Fibroblast of the conjunctiva (primary cell): Measurements from ENCODE around the gene JARID2.
A peak's percentile ranks its signal among the peaks of the same experiment; 100 is the strongest.
"Not testable (repeated sequence)": the region's sequence is repeated elsewhere in the genome, so short reads cannot be mapped to it uniquely, and the experiment has no call there.

ENCODE experiments used
- DNase-seq: peaks from one replicate; pipeline ENCODE4 v3.0.0-alpha.2; 2010; ENCODE audit warnings: low read depth

The JARID2 gene

DNA sequence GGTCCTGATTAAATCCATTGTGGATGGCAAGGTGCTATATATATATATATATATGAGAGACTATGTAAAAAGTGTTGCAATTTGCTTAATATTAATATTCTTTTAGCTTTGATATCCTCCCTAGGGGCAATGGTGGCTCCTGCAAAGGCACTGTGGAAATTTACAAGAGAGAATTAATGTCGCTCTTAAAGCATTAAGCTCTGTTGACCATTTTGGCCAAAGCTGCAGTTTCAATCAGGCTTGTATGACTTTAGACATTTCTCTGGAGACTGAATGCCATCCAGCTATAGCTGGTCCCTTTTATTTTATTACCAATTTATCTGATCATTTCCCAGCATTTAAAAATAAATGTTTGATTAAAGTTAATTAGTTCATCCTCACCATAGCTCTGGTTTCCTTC is 155.3 kb downstream of the JARID2 start:
- DNase-seq, result no peak

DNA sequence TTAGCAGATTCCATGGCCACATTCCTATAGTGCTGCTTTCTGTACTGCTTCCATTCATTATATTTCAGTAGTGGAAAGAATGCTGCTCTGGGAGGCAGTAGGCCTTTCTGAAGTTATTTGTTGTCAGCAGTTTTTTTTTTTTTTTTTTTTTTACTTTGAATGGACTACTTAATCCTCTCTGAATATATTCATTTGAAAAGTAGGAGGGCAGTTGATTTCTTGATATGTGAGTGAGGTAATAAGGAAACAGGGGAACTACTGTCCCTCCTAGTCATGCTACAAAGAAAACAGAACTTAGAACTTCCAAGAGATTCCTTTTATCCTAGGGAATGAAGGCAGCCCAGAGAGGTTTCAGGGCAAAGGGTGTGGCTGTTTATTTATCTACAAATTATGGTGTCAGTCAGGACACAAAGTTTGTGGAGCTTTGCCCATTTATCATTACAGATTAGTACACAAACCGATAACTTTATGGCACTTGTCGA is 155.9 kb downstream of the JARID2 start:
- no peak for DNase-seq

- DNase-seq, result no peak
Observed at GRCh38 chr6:15402406-15403045, 156.7 kb downstream of the JARID2 start.

DNA sequence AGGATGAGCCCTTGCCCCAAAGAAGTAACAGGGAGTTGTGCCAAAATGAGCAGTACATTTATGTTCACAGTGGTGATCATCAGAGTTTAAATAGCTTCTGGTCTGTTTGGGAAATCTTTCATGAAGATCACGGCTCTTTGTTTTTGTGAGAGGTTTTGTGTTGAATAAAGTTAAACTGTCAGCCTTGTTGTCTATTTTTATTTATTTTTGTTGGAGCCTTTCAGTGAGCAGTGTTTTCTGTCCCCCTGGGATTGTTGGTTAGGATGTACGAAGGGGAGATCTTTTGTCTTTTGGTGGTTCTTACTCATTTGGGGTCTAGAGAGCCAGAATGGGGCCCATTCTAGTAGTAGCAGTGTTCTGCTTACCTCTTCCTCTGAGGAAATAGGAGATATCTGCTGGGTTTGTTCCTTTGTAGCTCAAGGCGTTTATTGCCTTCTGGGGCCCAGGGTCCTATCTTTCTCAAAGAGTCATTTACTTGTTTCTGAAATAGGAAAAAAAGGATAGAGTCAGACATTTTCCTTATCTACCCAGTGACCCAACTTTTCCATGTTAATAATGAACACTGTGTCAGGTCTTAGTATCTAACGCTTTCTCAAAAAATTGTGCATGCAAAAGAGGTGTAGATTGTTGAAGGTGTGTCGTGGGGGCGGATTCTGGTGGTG is 157.4 kb downstream of the JARID2 start:
- DNase-seq, result no peak

GRCh38 chr6:15404685-15404980 is 158.8 kb downstream of the JARID2 start:
- DNase-seq, result no peak

DNA sequence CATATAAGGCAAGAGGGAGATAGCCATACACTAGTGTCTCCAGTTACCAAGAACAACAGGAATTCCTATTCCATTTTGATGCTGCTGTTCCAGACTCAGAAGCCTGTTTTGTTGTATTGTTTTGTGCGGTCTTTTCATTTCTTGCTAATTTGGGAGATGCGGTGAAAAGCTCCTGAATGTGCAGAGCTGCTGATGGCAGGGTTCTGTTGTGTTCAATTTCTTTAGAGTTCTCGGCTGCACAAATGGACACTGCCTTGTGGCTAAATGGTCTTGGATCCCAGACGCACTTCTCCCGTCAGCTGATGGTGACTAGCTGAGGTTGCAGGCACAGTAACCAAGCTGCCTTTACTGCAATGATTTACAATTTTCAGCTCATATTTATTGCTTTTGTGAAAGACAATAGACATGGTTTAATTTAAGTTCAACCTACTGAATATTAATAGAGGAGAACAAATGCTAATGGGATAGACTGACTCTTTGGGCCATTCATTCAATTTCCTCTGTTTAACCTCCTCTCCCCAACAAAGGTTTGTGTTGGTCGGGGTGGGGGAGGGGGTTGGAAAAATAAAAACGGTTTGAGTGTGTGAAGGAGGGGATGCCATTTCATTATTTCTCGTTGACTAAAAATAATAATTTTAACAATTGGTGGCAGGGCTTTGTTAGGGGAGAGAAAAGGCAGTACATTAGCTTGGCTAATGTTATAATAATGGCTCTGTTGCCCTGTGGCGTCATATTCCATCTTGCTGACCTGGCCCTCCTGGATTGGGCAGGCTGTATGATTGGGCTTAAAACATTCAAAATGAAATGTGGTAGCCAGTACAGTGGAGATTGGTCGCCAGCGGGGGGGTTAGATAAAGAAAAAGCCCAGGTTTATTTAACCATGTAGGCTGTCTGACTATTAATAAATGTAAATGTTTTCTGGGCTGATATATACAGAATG is 159.5 kb downstream of the JARID2 start:
- no peak for DNase-seq

- DNase-seq, result no peak
Observed at GRCh38 chr6:15406452-15406851, 160.6 kb downstream of the JARID2 start.

GRCh38 chr6:15408008-15408407 is 162.1 kb downstream of the JARID2 start:
- no peak for DNase-seq

GRCh38 chr6:15408758-15409157 is 162.9 kb downstream of the JARID2 start:
- DNase-seq, result no peak

DNA sequence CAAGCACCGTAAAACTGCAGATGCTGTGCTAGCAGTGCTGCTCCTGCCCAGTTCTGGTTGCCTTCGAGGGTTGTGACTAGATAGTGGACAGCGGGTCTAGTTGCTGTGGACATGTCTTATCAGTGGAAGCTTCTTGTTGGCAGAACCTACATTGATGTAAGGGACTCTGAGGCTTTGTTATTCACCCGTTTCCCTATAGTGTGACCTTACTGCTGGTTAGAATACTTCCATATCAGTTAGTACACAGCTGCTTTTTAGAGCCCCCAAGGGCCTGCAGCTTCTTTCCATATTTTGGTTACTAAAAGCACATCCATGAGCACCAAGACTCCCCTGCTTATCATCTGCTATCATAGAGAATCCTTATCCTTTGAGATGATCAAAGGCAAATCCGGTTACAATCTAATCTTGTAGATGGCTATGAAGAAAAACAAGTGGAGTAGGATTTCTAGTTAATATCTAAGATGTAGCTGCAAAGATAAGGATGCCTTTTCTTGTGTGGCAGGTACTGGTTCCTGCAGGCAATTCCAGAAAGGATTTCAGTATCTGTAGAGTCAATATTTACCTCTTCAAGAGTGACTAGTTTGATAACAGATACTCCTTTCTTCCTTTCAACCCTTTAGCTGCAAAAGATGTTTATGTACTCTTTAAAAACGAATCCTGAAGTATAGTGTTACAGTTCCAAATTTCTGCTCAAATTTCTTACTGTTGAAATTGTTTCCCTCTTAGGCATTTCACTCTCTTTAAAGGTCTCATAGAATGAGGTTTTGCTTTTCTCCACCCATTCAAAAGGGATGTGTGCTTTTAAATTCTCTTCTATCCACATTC is 163.6 kb downstream of the JARID2 start:
- no peak for DNase-seq

DNA sequence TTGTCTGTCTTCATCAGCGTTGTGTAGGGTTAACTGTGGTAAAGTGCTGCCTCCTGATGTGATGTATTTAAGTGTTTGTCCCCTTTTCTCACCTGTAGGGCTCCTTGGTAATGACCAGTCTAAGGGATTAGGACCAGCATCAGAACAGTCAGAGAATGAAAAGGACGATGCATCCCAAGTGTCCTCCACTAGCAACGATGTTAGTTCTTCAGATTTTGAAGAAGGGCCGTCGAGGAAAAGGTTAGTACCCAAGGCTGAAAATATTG is 164.2 kb downstream of the JARID2 start:
- DNase-seq, result no peak

DNA sequence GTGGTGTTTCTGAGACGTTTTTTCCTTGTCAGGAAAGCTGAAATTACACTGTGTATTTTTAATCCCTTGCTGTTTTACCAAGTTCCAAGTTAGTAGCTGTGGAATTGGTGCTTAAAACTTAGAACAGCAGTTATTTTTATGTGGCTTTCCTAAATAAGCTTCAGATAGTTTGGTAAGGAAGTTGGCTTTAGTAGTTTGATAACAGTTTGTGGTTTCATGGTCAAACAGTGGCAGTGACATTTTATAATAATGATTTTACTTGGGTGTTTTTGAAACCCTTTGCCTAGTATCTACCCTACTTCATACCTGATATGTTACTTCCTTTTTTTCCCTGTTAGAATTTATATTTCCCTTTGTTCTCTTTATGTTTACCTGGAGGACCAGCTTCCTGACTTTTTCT is 164.9 kb downstream of the JARID2 start:
- no peak for DNase-seq

GRCh38 chr6:15411766-15412165 is 165.9 kb downstream of the JARID2 start:
- no peak for DNase-seq

DNA sequence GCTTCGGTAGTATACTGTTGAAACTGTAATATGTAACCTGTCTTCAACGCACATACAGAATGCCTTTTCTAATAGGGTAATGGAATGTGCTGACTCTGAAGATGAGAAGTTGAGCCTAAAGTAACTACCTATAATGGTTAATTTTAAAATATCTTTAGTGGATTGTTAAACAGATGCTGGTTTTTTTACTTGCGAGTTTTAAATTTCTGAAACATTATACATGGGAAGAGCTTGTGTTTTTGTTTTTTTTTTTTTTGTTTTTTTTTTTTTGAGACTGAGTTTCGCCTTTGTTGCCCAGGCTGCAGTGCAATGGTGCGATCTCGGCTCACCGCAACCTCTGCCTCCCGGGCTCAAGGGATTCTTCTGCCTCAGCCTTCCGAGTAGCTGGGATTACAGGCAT is 166.9 kb downstream of the JARID2 start:
- DNase-seq, result no peak

DNA sequence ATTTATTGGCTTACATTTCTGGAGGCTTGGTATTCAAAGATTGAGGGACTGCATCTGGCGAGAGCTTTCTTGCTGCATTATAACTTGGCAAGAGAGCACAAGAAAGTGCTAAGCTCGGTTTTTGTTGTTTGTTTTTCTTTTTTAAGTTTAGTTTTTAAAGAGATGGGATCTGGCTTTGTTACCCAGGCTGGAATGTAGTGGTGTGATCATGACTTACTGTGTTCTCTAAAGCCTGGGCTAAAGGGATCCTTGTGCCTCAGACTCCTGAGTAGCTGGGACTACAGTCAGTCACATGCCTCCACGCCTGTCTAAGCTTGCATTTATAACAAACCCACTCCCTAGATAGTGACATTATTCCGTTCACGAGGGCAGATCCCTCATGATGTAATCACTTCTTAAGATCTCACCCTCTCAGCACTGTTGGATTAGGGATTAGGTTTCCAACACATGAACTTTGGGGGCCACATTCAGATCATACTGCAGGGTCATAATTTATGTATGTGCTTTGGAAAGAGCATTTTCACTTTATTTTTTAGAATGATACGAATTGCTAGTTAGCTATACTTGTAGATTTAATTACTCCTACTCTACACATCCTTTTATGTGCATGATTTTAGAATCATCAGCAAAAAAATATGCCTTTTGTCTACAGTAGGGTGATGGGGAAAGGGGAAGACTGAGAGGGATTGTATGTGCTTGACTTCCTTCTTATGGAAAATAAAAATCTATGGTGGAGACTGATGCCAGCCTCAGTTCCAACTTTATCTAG is 167.8 kb downstream of the JARID2 start:
- DNase-seq, result peak; percentile 43

DNA sequence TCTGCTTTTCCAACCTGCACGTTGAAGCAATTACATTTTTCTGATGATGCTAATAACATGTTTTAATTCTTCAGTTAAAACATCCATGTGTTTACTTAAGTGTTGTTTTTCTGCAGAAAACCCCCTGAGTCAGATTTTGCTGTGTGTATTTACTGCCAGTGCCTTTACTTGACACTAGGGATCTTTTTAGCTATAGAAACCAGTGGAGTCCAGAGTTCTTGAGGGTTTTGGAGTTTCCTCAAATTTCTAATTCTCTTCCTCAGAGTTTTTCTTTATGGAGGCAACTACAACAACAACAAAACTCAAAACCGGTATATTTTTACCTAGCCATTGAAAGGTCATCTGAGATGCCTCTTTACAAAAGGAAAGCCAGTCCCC is 168.4 kb downstream of the JARID2 start:
- no peak for DNase-seq

DNA sequence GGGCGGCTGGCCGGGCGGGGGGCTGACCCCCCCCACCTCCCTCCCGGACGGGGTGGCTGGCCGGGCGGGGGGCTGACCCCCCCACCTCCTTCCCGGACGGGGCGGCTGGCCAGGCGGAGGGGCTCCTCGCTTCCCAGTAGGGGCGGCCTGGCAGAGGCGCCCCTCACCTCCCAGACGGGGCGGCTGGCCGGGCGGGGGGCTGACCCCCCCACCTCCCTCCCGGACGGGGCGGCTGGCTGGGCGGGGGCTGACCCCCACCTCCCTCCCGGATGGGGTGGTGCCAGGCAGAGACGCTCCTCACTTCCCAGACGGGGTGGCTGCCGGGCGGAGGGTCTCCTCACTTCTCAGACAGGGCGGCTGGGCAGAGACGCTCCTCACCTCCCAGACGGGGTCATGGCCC is 169.8 kb downstream of the JARID2 start:
- not testable (repeated sequence) for DNase-seq

GRCh38 chr6:15416932-15417509 is 171.2 kb downstream of the JARID2 start:
- no peak for DNase-seq

DNA sequence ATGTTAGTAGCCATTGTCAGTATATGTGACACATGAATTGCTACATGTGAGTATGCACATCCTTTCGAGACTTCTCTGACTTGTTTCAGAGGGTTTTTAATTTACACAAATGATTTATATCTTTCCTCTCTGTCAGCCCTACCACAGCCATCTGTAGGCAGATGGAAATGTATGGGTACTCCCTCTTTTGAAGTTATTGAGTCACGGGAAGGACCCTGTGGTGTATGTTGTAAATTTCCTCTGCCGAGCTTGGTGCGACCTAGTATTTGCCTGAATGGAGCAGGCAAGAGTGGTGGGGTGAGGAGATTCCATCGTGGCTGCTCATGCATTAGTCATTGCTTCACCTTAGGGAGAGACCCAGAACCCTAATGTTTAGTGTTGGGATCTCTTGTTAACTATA is 171.9 kb downstream of the JARID2 start:
- DNase-seq, result no peak

- DNase-seq, result no peak
Observed at GRCh38 chr6:15419493-15419892, 173.6 kb downstream of the JARID2 start.

DNA sequence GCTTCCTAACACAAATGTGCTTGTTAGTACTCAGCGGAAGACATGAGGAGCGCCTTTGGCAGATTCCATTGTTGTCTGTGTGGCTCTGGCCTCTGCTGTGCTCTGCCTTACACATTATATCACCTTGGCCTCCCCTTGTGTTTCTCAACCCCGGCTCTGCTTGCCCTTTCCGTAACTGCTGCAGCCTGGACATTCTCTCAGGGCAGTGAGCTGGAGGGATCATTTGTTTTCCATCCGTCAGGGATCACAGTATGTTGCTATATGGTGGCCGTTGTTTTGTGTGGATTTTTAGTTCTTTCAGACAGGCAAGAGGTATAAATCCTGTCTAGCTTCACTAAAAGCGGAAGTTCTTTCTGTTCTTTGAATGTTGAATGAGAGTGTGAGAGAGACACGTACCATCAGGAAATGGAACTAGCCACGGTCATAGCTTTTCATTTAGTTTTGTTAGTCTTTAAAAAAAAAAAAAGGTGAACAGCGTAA is 175.1 kb downstream of the JARID2 start:
- DNase-seq, result no peak
